ENCODE results near the gene CITED4. TPM values are rescaled to one million over a fixed set of nuclear protein-coding genes. Genes with fewer than 3 reads are reported as not detected.

The CITED4 gene
- total RNA-seq, 2 experiments from 2014 or later, result 4.1 to 6.8 TPM

DNA sequence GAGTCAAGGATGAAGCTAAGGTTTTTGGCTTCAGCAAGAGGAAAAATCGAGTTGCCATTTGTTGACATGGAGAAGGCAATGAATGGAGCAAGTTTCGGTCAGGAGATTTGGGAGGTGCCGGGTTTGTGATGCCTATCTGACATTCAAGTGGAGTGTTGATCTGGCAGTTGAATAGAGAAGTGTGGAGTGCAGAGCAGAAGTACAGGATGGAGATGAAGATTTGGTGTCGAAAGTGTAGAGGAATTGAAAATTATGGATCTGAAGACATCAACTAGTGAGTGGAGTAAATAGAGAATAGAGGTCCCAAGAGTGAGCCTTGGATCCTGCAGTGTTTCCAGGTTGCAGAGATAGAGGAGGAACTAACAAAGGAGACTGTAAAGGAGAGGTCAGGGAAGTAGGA is 25.9 kb downstream of the CITED4 start:
- ChIA-PET CTCF (interaction anchor here (0.5 to 1.4 kb wide), 2 partner anchors 14 to 159 kb away, joined by 3 read pairs; no protein-coding TSS in a partner anchor), POLR2A (no interaction called here)
- H3K9me3 Mint-ChIP-seq, result no peaks in the 10 kb centered on the region
- no peaks in the 10 kb centered on the region for H3K36me3 Mint-ChIP-seq (ENCODE audit: low read depth)
- no peak overlapping the region for H3K4me3 Mint-ChIP-seq
- no peak overlapping the region for H3K27ac Mint-ChIP-seq
- peaks cover 23% of the 10 kb centered on the region for H3K4me1 Mint-ChIP-seq
- DNase-seq, result no peak
- H3K27me3 Mint-ChIP-seq, result no peaks in the 10 kb centered on the region

DNA sequence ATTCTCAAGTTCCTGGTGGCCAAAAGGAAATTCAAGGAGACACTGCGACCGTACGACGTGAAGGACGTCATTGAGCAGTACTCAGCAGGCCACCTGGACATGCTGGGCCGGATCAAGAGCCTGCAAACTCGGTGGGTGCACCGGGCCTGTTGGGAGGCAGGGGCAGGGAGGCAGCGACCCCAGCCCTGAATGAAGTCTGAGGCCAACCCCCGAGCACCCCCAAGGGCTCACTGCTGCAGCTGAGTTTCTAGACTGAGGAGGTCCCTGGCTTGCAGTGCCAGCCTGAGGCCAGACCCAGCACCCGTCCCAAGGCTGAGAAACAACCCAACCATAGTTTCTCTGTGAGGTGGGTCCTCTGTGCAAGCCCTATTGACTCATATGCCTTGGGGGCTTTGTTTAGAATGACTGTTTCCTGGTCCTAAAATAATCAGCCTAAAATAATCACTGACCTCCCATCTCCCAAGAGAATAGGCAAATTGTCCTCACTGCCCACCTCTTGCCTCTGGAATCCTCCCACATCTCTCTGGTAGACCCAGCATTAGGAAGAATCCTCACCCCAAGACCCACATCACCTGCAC is 27.1 kb downstream of the CITED4 start:
- H3K27me3 Mint-ChIP-seq, result no peaks in the 10 kb centered on the region
- no peaks in the 10 kb centered on the region for H3K9me3 Mint-ChIP-seq
- no peak overlapping the region for H3K4me3 Mint-ChIP-seq
- H3K27ac Mint-ChIP-seq, result no peak overlapping the region
- no peaks in the 10 kb centered on the region for H3K36me3 Mint-ChIP-seq (ENCODE audit: low read depth)
- POLR2A ChIA-PET, result no interaction called here
- H3K4me1 Mint-ChIP-seq, result peaks cover 10% of the 10 kb centered on the region
- no peak for DNase-seq
- CTCF ChIA-PET, result no interaction called here

DNA sequence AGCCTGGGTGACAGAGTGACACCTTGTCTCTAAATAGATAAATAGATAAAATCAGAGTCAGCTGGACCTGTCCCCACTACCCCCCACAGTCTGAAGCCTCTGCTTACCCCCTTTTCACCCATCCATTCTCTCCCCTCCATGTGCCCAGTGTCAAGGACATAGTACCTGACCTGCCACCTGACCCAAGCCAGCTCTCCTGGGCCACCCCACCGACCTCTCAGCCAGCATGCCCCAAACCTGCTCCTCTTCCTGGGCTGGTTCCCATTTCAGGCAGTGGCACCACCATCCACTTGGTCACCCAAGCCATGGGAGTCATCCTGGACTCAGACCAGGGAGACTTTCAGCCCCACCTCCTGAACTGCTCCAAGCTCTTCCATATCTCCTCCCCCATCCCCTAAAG is 28.2 kb downstream of the CITED4 start:
- H3K27me3 Mint-ChIP-seq, result no peaks in the 10 kb centered on the region
- no peak for DNase-seq
- peaks cover under 1% of the 10 kb centered on the region for H3K4me1 Mint-ChIP-seq
- no peaks in the 10 kb centered on the region for H3K9me3 Mint-ChIP-seq
- H3K4me3 Mint-ChIP-seq, result no peak overlapping the region
- ChIA-PET CTCF (interaction anchor here (1.4 kb wide), 1 partner anchor 15 kb away, joined by 4 read pairs; no protein-coding TSS in a partner anchor), POLR2A (no interaction called here)
- no peaks in the 10 kb centered on the region for H3K36me3 Mint-ChIP-seq (ENCODE audit: low read depth)
- peak overlapping the region; percentile 25 for H3K27ac Mint-ChIP-seq

DNA sequence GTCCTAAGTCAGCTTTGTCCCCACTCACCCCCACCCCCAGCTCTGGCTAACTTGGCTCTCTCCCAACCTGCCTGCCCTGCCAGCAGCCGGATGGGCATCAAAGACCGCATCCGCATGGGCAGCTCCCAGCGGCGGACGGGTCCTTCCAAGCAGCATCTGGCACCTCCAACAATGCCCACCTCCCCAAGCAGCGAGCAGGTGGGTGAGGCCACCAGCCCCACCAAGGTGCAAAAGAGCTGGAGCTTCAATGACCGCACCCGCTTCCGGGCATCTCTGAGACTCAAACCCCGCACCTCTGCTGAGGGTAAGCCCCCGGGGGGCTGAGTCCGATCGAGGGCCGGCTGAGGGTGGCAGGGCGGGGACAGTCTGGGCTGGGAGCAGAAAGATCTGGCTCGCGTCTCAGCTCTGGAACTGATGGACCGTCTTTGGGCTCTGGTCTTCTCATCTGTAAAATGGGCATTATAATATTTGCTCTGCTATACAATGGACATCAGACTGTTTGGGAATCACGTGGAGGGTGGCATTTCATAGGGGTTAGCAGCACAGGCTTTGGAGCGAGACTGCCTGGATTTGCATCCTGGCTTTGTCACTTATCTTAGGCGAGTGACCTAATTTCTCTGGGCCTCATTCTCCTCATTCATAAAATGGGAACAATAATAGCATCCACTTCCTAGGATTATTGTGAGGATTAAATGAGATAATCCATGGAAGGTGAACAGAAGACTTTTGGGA is 31.0 kb downstream of the CITED4 start:
- POLR2A ChIA-PET, result no interaction called here
- H3K4me1 Mint-ChIP-seq, result peaks cover 4% of the 10 kb centered on the region
- H3K4me3 Mint-ChIP-seq, result no peak overlapping the region
- peaks cover 3% of the 10 kb centered on the region for H3K27me3 Mint-ChIP-seq
- no peak for DNase-seq
- H3K36me3 Mint-ChIP-seq (ENCODE audit: low read depth), result no peaks in the 10 kb centered on the region
- H3K27ac Mint-ChIP-seq, result no peak overlapping the region
- H3K9me3 Mint-ChIP-seq, result no peaks in the 10 kb centered on the region
- CTCF ChIA-PET, result interaction anchor here (1.2 to 1.9 kb wide), 3 partner anchors 10 to 19 kb away, joined by 3 to 6 read pairs (median 5); no protein-coding TSS in a partner anchor

DNA sequence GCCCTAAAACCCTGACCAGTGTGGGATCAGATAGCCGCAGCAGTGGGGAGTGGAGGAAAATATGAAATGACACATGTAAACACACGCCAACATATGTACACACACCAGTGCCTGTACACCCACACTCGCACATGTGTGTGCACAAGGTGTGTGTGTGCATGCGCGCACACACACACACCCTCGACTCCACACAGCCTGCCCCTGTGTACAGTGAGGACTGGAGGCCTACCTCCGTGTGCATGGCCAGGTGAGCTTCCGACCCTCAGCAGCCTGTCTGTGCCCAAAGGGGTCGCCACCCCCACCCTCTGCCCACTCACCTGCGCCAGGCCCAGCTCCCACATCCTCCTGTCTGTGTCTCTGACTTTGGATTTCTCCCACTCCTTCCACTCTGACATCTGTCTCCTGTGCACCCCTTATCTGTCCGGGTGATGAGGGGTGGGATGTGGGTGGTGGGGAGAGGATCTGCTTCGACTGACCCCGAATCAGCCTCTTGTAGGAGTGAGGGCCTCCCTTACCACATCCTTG is 31.7 kb downstream of the CITED4 start:
- H3K4me3 Mint-ChIP-seq, result no peak overlapping the region
- ChIA-PET POLR2A (no interaction called here), CTCF (interaction anchor here (1.7 to 1.9 kb wide), 2 partner anchors 9 to 14 kb away, joined by 5 to 6 read pairs; no protein-coding TSS in a partner anchor)
- peaks cover 11% of the 10 kb centered on the region for H3K4me1 Mint-ChIP-seq
- H3K36me3 Mint-ChIP-seq (ENCODE audit: low read depth), result no peaks in the 10 kb centered on the region
- no peak for DNase-seq
- H3K9me3 Mint-ChIP-seq, result no peaks in the 10 kb centered on the region
- peaks cover 3% of the 10 kb centered on the region for H3K27me3 Mint-ChIP-seq
- H3K27ac Mint-ChIP-seq, result peak overlapping the region; percentile 13

DNA sequence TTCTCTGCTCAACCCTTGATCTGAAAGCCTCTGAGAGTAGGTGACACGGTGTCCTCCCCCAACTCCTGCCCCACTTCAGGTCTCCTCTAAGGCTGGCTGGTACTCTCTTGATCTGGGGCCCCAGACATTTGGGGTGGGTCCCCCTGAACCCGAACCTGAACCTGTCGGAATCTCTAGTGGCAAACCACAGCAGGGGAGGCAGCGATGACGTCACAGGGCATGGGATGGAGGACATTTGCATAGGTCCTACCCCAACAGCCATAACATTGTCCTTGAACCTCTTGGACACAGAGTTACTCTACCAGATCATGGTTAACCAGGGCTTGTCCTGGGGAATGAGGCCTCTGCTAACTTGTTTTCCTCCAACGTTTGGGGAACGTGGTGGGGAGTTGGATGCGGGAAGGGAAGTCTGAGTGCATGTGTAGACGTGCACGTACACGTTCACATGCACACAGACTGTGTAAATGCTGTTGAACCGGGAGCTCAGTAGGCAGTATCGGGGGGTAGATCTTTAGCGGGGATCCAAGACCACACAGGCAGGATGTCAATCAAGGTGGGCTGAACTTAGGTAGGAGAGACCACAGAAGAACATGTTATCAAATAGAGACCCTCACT is 32.4 kb downstream of the CITED4 start:
- H3K4me3 Mint-ChIP-seq, result no peak overlapping the region
- ChIA-PET CTCF (no interaction called here), POLR2A (no interaction called here)
- H3K36me3 Mint-ChIP-seq (ENCODE audit: low read depth), result no peaks in the 10 kb centered on the region
- peaks cover 18% of the 10 kb centered on the region for H3K4me1 Mint-ChIP-seq
- peak overlapping the region; percentile 1 for H3K27ac Mint-ChIP-seq
- no peaks in the 10 kb centered on the region for H3K9me3 Mint-ChIP-seq
- DNase-seq, result no peak
- peaks cover 3% of the 10 kb centered on the region for H3K27me3 Mint-ChIP-seq

DNA sequence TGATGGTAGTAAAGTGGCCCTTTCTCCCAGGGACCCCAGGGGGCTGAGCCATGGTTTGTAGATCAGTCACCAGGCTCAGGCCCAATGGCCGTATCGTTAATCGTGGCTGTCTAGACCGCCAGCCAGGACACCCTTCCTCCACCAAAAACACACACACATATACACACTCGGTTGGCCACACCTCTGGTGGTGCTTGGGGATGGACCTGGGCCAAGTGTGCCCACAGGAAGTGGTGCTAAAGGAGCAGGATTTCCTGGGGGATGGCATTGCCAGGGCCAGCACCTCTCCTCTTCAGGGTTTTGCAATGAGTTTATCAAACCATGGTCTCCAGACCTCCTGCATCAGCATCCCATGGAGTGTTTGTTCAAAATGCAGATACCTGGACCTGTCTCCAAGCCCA is 36.2 kb downstream of the CITED4 start:
- no peak for DNase-seq
- ChIA-PET POLR2A (no interaction called here), CTCF (interaction anchor here (2.0 kb wide), 1 partner anchor 23 kb away, joined by 9 read pairs; no protein-coding TSS in a partner anchor)
- H3K27me3 Mint-ChIP-seq, result peaks cover 3% of the 10 kb centered on the region
- H3K4me1 Mint-ChIP-seq, result peaks cover 20% of the 10 kb centered on the region
- H3K27ac Mint-ChIP-seq, result no peak overlapping the region
- H3K36me3 Mint-ChIP-seq (ENCODE audit: low read depth), result no peaks in the 10 kb centered on the region
- no peaks in the 10 kb centered on the region for H3K9me3 Mint-ChIP-seq
- no peak overlapping the region for H3K4me3 Mint-ChIP-seq

DNA sequence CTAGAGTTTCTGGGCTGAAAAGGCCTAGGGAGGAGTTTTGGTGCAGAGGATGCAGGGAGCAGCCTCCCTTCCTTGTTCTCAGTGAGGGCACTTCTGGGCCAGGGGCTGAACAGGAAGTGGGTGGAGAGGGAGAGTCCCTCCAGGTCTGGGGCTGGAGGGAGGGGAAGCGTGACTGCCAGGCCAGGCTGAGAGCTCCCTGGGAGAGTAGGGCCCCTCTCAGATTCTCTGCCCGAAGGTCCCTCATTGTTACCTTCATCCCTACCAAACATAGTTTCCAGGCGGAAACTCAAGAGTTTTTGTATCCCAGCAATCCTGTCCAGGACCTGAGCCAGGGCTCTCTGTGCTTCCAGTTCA is 36.8 kb downstream of the CITED4 start:
- ChIA-PET POLR2A (no interaction called here), CTCF (interaction anchor here (1.0 kb wide), 1 partner anchor 20 kb away, joined by 3 read pairs; no protein-coding TSS in a partner anchor)
- peaks cover 20% of the 10 kb centered on the region for H3K4me1 Mint-ChIP-seq
- H3K27me3 Mint-ChIP-seq, result peaks cover 3% of the 10 kb centered on the region
- H3K9me3 Mint-ChIP-seq, result no peaks in the 10 kb centered on the region
- no peak overlapping the region for H3K4me3 Mint-ChIP-seq
- DNase-seq, result no peak
- no peak overlapping the region for H3K27ac Mint-ChIP-seq
- no peaks in the 10 kb centered on the region for H3K36me3 Mint-ChIP-seq (ENCODE audit: low read depth)

DNA sequence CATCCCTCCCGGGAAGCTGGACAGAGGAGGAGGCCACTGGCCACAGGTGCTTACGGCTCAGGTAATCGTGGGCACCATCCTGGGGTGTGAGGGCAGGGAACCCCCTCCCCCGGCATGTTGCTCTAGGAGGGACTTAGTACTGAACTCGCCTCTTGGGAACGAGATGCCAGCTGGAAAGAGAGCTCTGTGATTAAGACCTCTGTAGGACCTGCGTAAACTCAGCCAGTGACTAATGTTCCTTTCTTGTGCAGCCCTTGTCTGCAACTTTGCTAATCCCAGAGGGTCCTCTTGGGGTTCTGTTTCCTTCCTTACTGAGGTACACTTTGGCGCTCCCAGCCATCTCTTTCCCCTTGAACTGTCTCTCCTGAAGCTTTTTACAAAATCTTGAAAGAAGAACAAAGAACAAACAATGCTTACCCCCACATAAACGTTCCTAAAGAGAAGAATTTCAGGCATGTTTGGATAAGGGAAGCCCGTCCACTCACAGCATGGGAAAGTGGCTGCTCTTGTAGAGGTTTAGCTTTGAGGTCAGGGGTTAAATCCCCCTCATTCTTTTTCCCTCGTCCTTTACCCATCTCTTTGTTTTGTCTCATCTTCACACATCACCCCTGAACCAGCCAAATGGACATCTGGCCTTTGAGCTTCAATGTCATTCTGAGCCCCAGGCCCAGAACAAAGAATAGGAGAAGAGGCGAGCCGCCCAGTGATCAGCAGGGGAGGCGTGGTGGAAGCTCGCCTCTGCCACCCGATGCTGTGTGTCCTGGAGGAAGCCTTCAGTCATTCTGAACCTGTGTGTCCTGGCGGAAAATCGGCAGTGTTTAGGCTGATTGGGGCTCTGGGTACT is 37.4 kb downstream of the CITED4 start:
- H3K27ac Mint-ChIP-seq, result peak overlapping the region; percentile 71
- peaks cover 3% of the 10 kb centered on the region for H3K27me3 Mint-ChIP-seq
- H3K4me1 Mint-ChIP-seq, result peaks cover 20% of the 10 kb centered on the region
- H3K36me3 Mint-ChIP-seq (ENCODE audit: low read depth), result no peaks in the 10 kb centered on the region
- ChIA-PET CTCF (interaction anchor here (1.0 kb wide), 1 partner anchor 19 kb away, joined by 3 read pairs; no protein-coding TSS in a partner anchor), POLR2A (no interaction called here)
- no peak for DNase-seq
- H3K4me3 Mint-ChIP-seq, result no peak overlapping the region
- no peaks in the 10 kb centered on the region for H3K9me3 Mint-ChIP-seq

DNA sequence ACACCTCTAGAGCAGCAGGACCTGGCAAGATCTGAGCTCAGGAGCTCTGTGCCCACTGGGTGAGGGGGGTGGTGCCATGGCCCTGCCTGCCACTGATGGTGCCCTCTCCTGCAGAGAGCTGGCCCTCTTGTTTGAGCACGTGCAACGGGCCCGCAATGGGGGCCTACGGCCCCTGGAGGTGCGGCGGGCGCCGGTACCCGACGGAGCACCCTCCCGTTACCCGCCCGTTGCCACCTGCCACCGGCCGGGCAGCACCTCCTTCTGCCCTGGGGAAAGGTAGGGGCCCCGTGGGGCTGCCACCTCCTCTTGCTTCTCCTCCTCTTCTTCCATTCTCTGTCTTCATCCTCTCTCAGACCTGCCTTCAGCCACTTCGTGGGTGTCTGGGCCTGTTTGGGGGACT is 38.2 kb downstream of the CITED4 start:
- POLR2A ChIA-PET, result no interaction called here
- Mint-ChIP-seq H3K4me3 (no peak overlapping the region), H3K36me3 (ENCODE audit: low read depth) (no peaks in the 10 kb centered on the region), H3K9me3 (no peaks in the 10 kb centered on the region), H3K27me3 (peaks cover 3% of the 10 kb centered on the region), H3K4me1 (peaks cover 26% of the 10 kb centered on the region), H3K27ac (no peak overlapping the region)
- no peak for DNase-seq
- CTCF ChIA-PET, result interaction anchor here (1.1 kb wide), 1 partner anchor 49 kb away, joined by 4 read pairs; no protein-coding TSS in a partner anchor

DNA sequence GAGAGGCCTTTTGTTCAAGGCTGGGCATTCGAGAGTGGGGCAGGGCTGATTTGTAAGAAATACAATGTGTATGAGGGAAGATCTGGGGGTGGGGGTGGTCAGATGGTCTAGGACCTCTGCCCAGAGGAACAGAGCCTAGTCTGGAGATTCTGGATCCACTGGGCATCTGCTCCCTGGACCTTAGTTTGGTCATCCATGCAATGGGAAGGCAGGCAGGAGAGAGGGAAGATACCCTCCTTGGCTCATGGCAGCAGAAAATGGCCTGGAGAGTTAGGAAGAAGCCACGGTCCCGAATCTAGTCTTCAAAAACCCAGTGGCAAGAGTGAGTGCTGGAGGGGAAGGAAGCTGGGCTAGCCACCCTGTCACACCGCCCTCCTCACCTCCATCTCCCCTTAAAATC is 38.8 kb downstream of the CITED4 start:
- POLR2A ChIA-PET, result no interaction called here
- no peaks in the 10 kb centered on the region for H3K9me3 Mint-ChIP-seq
- H3K36me3 Mint-ChIP-seq (ENCODE audit: low read depth), result no peaks in the 10 kb centered on the region
- no peak overlapping the region for H3K4me3 Mint-ChIP-seq
- CTCF ChIA-PET, result interaction anchor here (1.1 kb wide), 2 partner anchors 49 to 790 kb away, joined by 3 to 4 read pairs; no protein-coding TSS in a partner anchor
- peaks cover 3% of the 10 kb centered on the region for H3K27me3 Mint-ChIP-seq
- DNase-seq, result no peak
- H3K27ac Mint-ChIP-seq, result peak overlapping the region; percentile 31
- peaks cover 32% of the 10 kb centered on the region for H3K4me1 Mint-ChIP-seq

DNA sequence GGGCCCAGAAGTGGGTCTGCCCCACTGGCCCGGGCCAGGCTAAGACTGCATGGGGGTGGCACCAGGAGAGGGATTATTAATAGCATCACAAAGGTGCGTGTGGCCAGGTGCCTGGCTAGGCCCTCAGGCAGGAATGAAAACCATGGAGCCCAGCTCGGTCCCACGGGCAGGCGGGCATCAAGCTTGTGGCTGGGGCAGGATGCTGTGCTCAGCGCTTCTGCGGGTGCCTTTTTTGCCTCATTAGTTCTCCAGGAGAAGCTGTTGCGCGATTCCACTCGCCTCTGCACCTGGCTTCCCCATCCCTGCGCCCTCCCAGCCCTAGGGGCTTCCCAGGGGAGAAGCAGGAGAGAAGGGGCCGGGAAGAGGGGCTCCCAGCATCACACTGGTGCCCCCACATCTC is 39.3 kb downstream of the CITED4 start:
- H3K36me3 Mint-ChIP-seq (ENCODE audit: low read depth), result no peaks in the 10 kb centered on the region

More for the DNA sequence above, 39.3 kb downstream of the CITED4 start:
- Mint-ChIP-seq H3K4me1 (peaks cover 35% of the 10 kb centered on the region), H3K27me3 (no peaks in the 10 kb centered on the region), H3K9me3 (no peaks in the 10 kb centered on the region), H3K27ac (no peak overlapping the region), H3K4me3 (no peak overlapping the region)
- POLR2A ChIA-PET, result no interaction called here
- DNase-seq, result no peak
- CTCF ChIA-PET, result interaction anchor here (1.1 kb wide), 2 partner anchors 48 to 789 kb away, joined by 3 to 4 read pairs; no protein-coding TSS in a partner anchor

Data from activated CD4-positive, alpha-beta T cell treated with anti-CD3 and anti-CD28 coated beads, Interleukin-2, amount 10 ng/mL, durations not matched to agents 7 days and 5 days (primary cell).